ENCODE results near the gene DPP6.

- no peak for TF ChIP-seq CTCF (IDR thresholded peaks at IDR 0.05)
- TF ChIP-seq POLR2AphosphoS5 (IDR thresholded peaks at IDR 0.05) = no peak
These were observed 516.1 kb downstream of the DPP6 start for GRCh38 chr7:154568346-154568745.
